Panc1 (cell line): ENCODE results near the gene SMYD2. TPM values are rescaled to one million over a fixed set of nuclear protein-coding genes. Genes with fewer than 3 reads are reported as not detected.

ENCODE experiments used
- ATAC-seq: fragments of 200-7000 bp; cut with Tn5 transposase; 2 replicates; pipeline ENCODE4 v1.9.1; 2020; ENCODE audit warnings: mild to moderate bottlenecking, moderate library complexity
- BruUV-seq: library from RNA; stranded (reverse); fragments of 400-500 nt; replicated peaks from 2 replicates; lab custom pipeline; 2021; lab: Mats Ljungman, UMichigan
- CTCF ChIA-PET: fragments of 300-600 bp; sonication (Branson Sonifier 250); formaldehyde crosslinking; loops from one replicate; lab custom pipeline; 2022; ENCODE audit warnings: antibody characterized with exemption; lab: Charles Lee
- POLR2A ChIA-PET: fragments of 300-600 bp; sonication (Branson Sonifier 250); formaldehyde crosslinking; loops from one replicate; lab custom pipeline; 2022; ENCODE audit warnings: antibody characterized with exemption; lab: Charles Lee
- DNase-seq: peaks from one replicate; pipeline ENCODE4 v3.0.0-alpha.2; 2010; ENCODE audit warnings: low read depth, low spot score
- H3K27ac ChIP-seq: 2 replicates; pipeline ENCODE4 v1.5.1; 2011; ENCODE audit warnings: mild to moderate bottlenecking, low read length, inconsistent platforms
- H3K27me3 ChIP-seq: fragments of 200-500 bp; sonication (Bioruptor generic); 2 replicates; pipeline ENCODE4 v1.6.0; 2014; ENCODE audit warnings: low read length, inconsistent platforms; ENCODE audit not compliant: control insufficient read depth, insufficient read depth
- H3K36me3 ChIP-seq: fragments of 200-500 bp; sonication (Bioruptor generic); 2 replicates; pipeline ENCODE4 v1.5.1; 2014; ENCODE audit warnings: inconsistent platforms, mild to moderate bottlenecking, low read length, moderate library complexity; ENCODE audit not compliant: control insufficient read depth, insufficient read depth
- H3K4me1 ChIP-seq: 2 replicates; pipeline ENCODE4 v1.5.1; 2011; ENCODE audit warnings: inconsistent platforms, mild to moderate bottlenecking, low read length, moderate library complexity; ENCODE audit not compliant: control insufficient read depth, insufficient read depth
- H3K4me3 ChIP-seq, 2 experiments: 2 replicates each; pipeline ENCODE4 v1.5.1; 2011 to 2012; ENCODE audit warnings: low read depth in 2 of 2, low read length in 2 of 2, mild to moderate bottlenecking in 2 of 2, inconsistent platforms in 1 of 2, moderate library complexity in 1 of 2
- H3K9me3 ChIP-seq: fragments of 200-500 bp; sonication (Bioruptor generic); 2 replicates; pipeline ENCODE4 v1.5.1; 2014; ENCODE audit warnings: low read depth, mild to moderate bottlenecking, inconsistent platforms, low read length, moderate library complexity; ENCODE audit not compliant: control insufficient read depth, insufficient read depth
- CTCF ChIP-seq: fragments of 450-650 bp; IDR thresholded peaks from 2 replicates; pipeline ENCODE4 v1.5.1; 2017; ENCODE audit warnings: mild to moderate bottlenecking
- POLR2AphosphoS5 ChIP-seq: IDR thresholded peaks from 2 replicates; pipeline ENCODE4 v1.6.1; 2012; ENCODE audit warnings: mild to moderate bottlenecking, low read depth, low read length, moderate library complexity
- REST ChIP-seq, 2 experiments: IDR thresholded peaks; 2 replicates each; pipeline ENCODE4 v1.6.1; 2011 to 2012; ENCODE audit warnings: low read depth in 2 of 2, control low read depth in 1 of 2, low read length in 1 of 2, mild to moderate bottlenecking in 1 of 2, moderate library complexity in 1 of 2; ENCODE audit not compliant: insufficient read depth in 1 of 2
- SIN3A ChIP-seq: IDR thresholded peaks from 2 replicates; pipeline ENCODE4 v1.6.1; 2012; ENCODE audit warnings: low read depth, mild to moderate bottlenecking, low read length, moderate library complexity, borderline replicate concordance; ENCODE audit not compliant: insufficient read depth
- TCF7L2 ChIP-seq: IDR thresholded peaks from 2 replicates; pipeline ENCODE4 v1.6.1; 2011; ENCODE audit warnings: mild to moderate bottlenecking, low read depth, low read length, inconsistent platforms
- in situ Hi-C: cut with HindIII; loops from 2 replicates; pipeline ENCODE4 v1.10.0; 2016; ENCODE audit warnings: low sequenced_read_pairs, low pct_unique_long_range_greater_than_20kb
- intact Hi-C: fragments of 100-400 bp; cut with micrococcal nuclease; formaldehyde crosslinking; loops from one replicate; pipeline ENCODE4 v1.10.0; 2022; ENCODE audit not compliant: unreplicated experiment
- total RNA-seq: library from RNA; stranded (reverse); gene quantifications from one replicate; pipeline ENCODE4 v1.2.1, GENCODE V29; 2021; ENCODE audit not compliant: unreplicated experiment

The SMYD2 gene
- total RNA-seq, 1 experiment from 2014 or later = 31.0 TPM

- intact Hi-C loops (no loop called here), in situ Hi-C loops (no loop called here)
- H3K36me3 ChIP-seq = no peaks in the 10 kb centered on the region; the same call in 1 of the 2 replicates
- no peak for ATAC-seq
- no peak overlapping the region for H3K4me3 ChIP-seq
- ChIA-PET POLR2A (no interaction called here), CTCF (no interaction called here)
- no TSS peak for BruUV-seq
- no peak for DNase-seq
- H3K27me3 ChIP-seq = no peaks in the 10 kb centered on the region
- TF ChIP-seq REST (IDR thresholded peaks at IDR 0.05; ENCODE audit: insufficient read depth in 1 of 2, low read depth in 2 of 2, low read length in 1 of 2) = no peak
- no peak for TF ChIP-seq TCF7L2
- no peak for TF ChIP-seq SIN3A
- TF ChIP-seq POLR2AphosphoS5 = no peak
- TF ChIP-seq CTCF = no peak
- no peaks in the 10 kb centered on the region for H3K9me3 ChIP-seq
- no peak overlapping the region for H3K27ac ChIP-seq
- peaks cover 12% of the 10 kb centered on the region for H3K4me1 ChIP-seq
These were observed 3.0 kb upstream of the SMYD2 start for GRCh38 chr1:214277704-214278635.

GRCh38 chr1:214280386-214281020 lies 456 bp upstream of the SMYD2 start:
- Histone ChIP-seq H3K27ac (peak overlapping the region; percentile 85), H3K9me3 (no peaks in the 10 kb centered on the region), H3K36me3 (no peaks in the 10 kb centered on the region; the same call in 1 of the 2 replicates), H3K27me3 (no peaks in the 10 kb centered on the region), H3K4me3 (peak overlapping the region; percentile 69 to 91), H3K4me1 (peaks cover 12% of the 10 kb centered on the region)
- no TSS peak for BruUV-seq
- ChIA-PET POLR2A (no interaction called here), CTCF (no interaction called here)
- intact Hi-C loops = no loop called here
- in situ Hi-C loops = no loop called here
- peak; percentile 71 for ATAC-seq
- no peak for DNase-seq
- no peak for TF ChIP-seq POLR2AphosphoS5
- TF ChIP-seq REST (IDR thresholded peaks at IDR 0.05; ENCODE audit: insufficient read depth in 1 of 2, low read depth in 2 of 2, low read length in 1 of 2) = no peak
- TF ChIP-seq CTCF = no peak
- TF ChIP-seq TCF7L2 = no peak
- TF ChIP-seq SIN3A = no peak
